Lung (tissue), 12 donors: ENCODE measurements around the gene ADAMTS17. TPM values are rescaled to one million over a fixed set of nuclear protein-coding genes. Genes with fewer than 3 reads are reported as not detected.

Experiments
- ATAC-seq: fragments of 200-7000 bp; cut with Tn5 transposase; one replicate; pipeline ENCODE4 v1.9.1; 2020; ENCODE audit warnings: moderate number of reproducible peaks; ENCODE audit not compliant: insufficient read depth, low FRiP score
- DNase-seq, 3 donors: peaks; one replicate each; pipeline ENCODE4 v3.0.0-alpha.2; 2013 to 2017
- H3K27ac ChIP-seq, 2 donors: one replicate each; pipeline ENCODE4 v1.5.1; 2013; ENCODE audit warnings: mild to moderate bottlenecking in 2 of 2, moderate library complexity in 2 of 2, control low read depth in 1 of 2, inconsistent platforms in 1 of 2, low read depth in 1 of 2, low read length in 1 of 2
- H3K27me3 ChIP-seq, 3 donors: one replicate each; pipeline ENCODE4 v1.5.1; 2013; ENCODE audit warnings: low read length in 2 of 3; ENCODE audit not compliant: control insufficient read depth in 3 of 3, insufficient read depth in 3 of 3
- H3K36me3 ChIP-seq, 4 donors: one replicate each; pipeline ENCODE4 v1.5.1; 2013; ENCODE audit warnings: low read length in 4 of 4, mild to moderate bottlenecking in 1 of 4, moderate library complexity in 1 of 4; ENCODE audit not compliant: control insufficient read depth in 4 of 4, insufficient read depth in 4 of 4
- H3K4me1 ChIP-seq, 5 donors: one replicate each; pipeline ENCODE4 v1.5.1; 2013; ENCODE audit warnings: low read length in 5 of 5, mild to moderate bottlenecking in 2 of 5, moderate library complexity in 1 of 5; ENCODE audit not compliant: control insufficient read depth in 5 of 5, insufficient read depth in 5 of 5
- H3K4me3 ChIP-seq: one replicate; pipeline ENCODE4 v1.5.1; 2013; ENCODE audit warnings: mild to moderate bottlenecking, control low read depth, moderate library complexity
- H3K9ac ChIP-seq, 2 donors: one replicate each; pipeline ENCODE4 v1.5.1; 2013; ENCODE audit warnings: low read length in 2 of 2, control low read depth in 1 of 2; ENCODE audit not compliant: insufficient read depth in 1 of 2
- H3K9me3 ChIP-seq, 4 donors: one replicate each; pipeline ENCODE4 v1.5.1; 2013; ENCODE audit warnings: low read length in 3 of 4, mild to moderate bottlenecking in 1 of 4, moderate library complexity in 1 of 4; ENCODE audit not compliant: control insufficient read depth in 4 of 4, insufficient read depth in 3 of 4
- WGBS, 2 donors: extraction: QIAGEN DNeasy Blood & Tissue Kit; methylation state at CpG; one replicate each; pipeline ENCODE4 v1.1.7; 2013; 5-methylcytosine and 5-hydroxymethylcytosine counted together
- polyA plus RNA-seq, 2 donors: library from polyadenylated mRNA; stranded (reverse); fragments of 200-250 nt; gene quantifications; one replicate each; pipeline ENCODE4 v1.2.1, GENCODE V29; 2013
- total RNA-seq, 2 donors: library from RNA; depleted of rRNA in 1 of 2; stranded (reverse); fragments of >200 nt in 1 of 2; gene quantifications; one replicate each; pipeline ENCODE4 v1.2.1, GENCODE V29; 2014 to 2021
- TF ChIP-seq, protein P1 (sequence below): IDR thresholded peaks from 2 replicates; pipeline ENCODE4 v1.5.1; 2012; ENCODE audit warnings: mild to moderate bottlenecking; ENCODE audit errors: control extremely low read depth, extremely low read depth
- donor health status: control.
- donor health status: control.
- donor health status: Bipolar disorder and iron deficiency.
- donor health status: healthy.
- donor health status: DM: yes; HTN: yes; CAD: no.

Gene ADAMTS17
- total and polyA plus RNA-seq, 4 donors, result 0.47 to 6.6 (median 2.2) TPM

DNA sequence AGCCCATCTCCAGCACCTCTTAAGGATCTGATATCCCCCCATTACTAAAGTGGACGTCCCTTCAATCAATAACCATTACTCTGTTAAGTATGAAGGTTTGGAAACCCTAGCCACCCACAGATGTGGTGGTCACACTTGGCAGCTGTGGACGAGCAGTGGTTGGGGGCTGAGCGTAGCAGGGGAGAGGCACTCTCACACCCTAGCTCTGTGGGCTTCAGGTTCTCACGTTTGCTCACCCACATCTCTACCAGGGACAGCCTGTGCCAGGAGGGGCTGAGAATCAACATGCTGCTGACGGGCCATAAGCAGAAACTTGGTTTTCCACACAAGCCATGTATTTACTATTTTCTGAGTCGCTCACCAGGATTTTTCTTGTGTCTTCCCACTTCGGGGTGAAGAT, 287.2 kb downstream of the ADAMTS17 start:
- Histone ChIP-seq H3K36me3 (no peaks in the 10 kb centered on the region), H3K9ac (no peak overlapping the region), H3K27me3 (peaks cover 0 to 2% (median 0%) of the 10 kb centered on the region in 3 donors), H3K4me3 (no peak overlapping the region), H3K9me3 (peaks cover 0 to 4% (median 0%) of the 10 kb centered on the region in 4 donors), H3K4me1 (peaks cover 0 to 9% (median 0%) of the 10 kb centered on the region in 5 donors), H3K27ac (no peak overlapping the region)
- WGBS, 2 donors, result 71 to 80% methylated on average over 7 of the region's 7 CpGs
- ATAC-seq (no peak), DNase-seq (no peak)
- TF ChIP-seq, protein P1, sequence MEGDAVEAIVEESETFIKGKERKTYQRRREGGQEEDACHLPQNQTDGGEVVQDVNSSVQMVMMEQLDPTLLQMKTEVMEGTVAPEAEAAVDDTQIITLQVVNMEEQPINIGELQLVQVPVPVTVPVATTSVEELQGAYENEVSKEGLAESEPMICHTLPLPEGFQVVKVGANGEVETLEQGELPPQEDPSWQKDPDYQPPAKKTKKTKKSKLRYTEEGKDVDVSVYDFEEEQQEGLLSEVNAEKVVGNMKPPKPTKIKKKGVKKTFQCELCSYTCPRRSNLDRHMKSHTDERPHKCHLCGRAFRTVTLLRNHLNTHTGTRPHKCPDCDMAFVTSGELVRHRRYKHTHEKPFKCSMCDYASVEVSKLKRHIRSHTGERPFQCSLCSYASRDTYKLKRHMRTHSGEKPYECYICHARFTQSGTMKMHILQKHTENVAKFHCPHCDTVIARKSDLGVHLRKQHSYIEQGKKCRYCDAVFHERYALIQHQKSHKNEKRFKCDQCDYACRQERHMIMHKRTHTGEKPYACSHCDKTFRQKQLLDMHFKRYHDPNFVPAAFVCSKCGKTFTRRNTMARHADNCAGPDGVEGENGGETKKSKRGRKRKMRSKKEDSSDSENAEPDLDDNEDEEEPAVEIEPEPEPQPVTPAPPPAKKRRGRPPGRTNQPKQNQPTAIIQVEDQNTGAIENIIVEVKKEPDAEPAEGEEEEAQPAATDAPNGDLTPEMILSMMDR, result no peak

DNA sequence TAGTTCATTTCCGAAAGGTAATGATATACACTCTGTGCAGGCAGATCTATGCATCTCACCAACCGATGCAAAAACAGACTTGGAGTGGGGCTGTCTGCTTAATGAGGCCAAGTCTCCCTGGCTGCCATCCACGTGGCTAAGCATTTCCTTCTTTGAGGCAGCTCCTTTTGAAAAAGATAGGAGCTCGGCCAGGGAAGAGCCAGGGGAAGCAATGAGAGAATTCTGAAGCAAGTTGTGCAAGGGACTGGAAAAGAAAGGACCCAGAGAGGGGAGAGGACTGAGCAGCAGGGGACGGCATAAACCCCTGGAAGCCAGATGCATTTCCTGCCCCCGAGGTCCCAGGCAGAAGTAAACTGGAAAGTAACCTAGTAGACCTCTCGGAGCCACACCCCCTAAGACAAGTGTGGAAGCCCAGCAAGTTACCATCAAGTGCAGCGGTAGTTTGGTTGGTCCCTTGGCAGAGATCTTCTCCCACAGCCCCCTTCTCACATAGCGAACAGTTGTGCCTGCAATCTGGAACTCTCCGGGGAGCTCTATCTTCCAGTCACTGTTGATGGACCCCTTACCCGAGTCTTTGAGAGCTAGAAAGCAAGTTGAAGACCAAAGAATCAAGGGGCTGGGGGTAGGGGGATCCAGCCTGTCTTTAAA, 288.2 kb downstream of the ADAMTS17 start:
- Histone ChIP-seq H3K9ac (no peak overlapping the region), H3K4me1 (peaks cover 0 to 9% (median 0%) of the 10 kb centered on the region in 5 donors), H3K4me3 (no peak overlapping the region), H3K27ac (no peak overlapping the region), H3K9me3 (peaks cover 0 to 6% (median 0%) of the 10 kb centered on the region in 4 donors), H3K36me3 (no peaks in the 10 kb centered on the region), H3K27me3 (peaks cover 0 to 2% (median 0%) of the 10 kb centered on the region in 3 donors)
- TF ChIP-seq, protein P1, result no peak
- ATAC-seq (no peak), DNase-seq (peak in 2 of 3 donors; percentile 48 to 67)
- 57 to 59% methylated on average over 11 of the region's 11 CpGs for WGBS, 2 donors

DNA sequence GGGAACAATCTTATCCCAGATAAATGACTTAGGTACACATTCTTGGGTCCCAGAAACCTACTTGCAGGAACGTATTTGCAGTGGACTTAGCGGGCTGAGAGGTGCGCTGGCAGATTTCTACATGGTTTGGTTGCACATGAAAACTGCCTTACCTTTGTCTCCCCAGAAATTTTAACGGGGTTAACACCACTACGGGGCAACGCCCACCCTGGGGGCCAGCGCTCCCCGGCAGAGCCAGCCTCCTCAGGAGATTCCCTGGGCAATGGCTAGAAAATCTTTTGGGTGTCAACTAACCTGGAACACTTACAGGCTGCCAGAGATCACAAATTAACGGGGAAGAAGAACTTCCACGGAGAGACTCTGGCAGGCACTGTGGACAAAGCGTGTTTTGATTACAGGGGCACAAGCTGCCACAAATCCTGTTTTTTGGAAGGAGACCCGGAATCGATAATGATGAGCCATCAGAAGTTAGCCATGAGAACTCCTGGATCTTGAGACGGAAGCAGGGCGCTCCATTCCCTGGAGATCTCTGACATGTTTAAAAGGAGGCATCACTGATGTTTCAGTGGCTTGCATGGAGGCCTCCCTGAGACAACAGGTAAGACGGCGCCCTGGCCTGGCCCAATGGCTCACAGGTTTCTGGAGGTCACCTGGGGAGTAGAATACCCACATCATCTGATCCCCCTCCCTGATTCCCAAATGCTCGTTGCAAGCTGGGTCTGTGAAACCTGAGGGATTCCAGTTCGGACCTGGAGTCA, 288.9 kb downstream of the ADAMTS17 start:
- TF ChIP-seq, protein P1, result no peak
- ATAC-seq (no peak), DNase-seq (no peak)
- peaks cover 0 to 9% (median 0%) of the 10 kb centered on the region in 5 donors for H3K4me1 ChIP-seq
- 79 to 86% methylated on average over 19 of the region's 19 CpGs for WGBS, 2 donors
- H3K27me3 ChIP-seq, result peaks cover 0 to 2% (median 0%) of the 10 kb centered on the region in 3 donors
- peaks cover 0 to 6% (median 0%) of the 10 kb centered on the region in 4 donors for H3K9me3 ChIP-seq
- H3K27ac ChIP-seq, result no peak overlapping the region
- no peak overlapping the region for H3K9ac ChIP-seq
- H3K36me3 ChIP-seq, result no peaks in the 10 kb centered on the region
- no peak overlapping the region for H3K4me3 ChIP-seq
